ENCODE results near the gene SPCS3.
A peak's percentile ranks its signal among the peaks of the same experiment; 100 is the strongest.
"Not testable (repeated sequence)": the region's sequence is repeated elsewhere in the genome, so short reads cannot be mapped to it uniquely, and the experiment has no call there.

Gene SPCS3

GRCh38 chr4:176320976-176321361, 1.2 kb downstream of the SPCS3 start:
- no peaks in the 10 kb centered on the region for H3K9me3 ChIP-seq (ENCODE audit: control insufficient read depth, insufficient read depth, low read length)
- peaks cover 4% of the 10 kb centered on the region for H3F3A ChIP-seq (ENCODE audit: control insufficient read depth, insufficient read depth)
- H3K9me2 ChIP-seq (replicated peaks; ENCODE audit: control insufficient read depth, low read length), result no peaks in the 10 kb centered on the region
- H3K36me3 ChIP-seq (ENCODE audit: control insufficient read depth, low read length), result peaks cover 55% of the 10 kb centered on the region
- H3K79me2 ChIP-seq (ENCODE audit: control insufficient read depth, low read length), result peaks cover 75% of the 10 kb centered on the region
- H3K4me1 ChIP-seq (ENCODE audit: control insufficient read depth, low read length), result peaks cover 44% of the 10 kb centered on the region
- H4K20me1 ChIP-seq (ENCODE audit: control insufficient read depth, insufficient read depth, low read depth, low read length), result peaks cover 30% of the 10 kb centered on the region; the same call in 1 of the 2 replicates
- H3K4me3 ChIP-seq (ENCODE audit: low read length), result peak overlapping the region; percentile 73
- no peaks in the 10 kb centered on the region for H3K27me3 ChIP-seq (ENCODE audit: control insufficient read depth, low read length)
- peak overlapping the region; percentile 88 for H3K27ac ChIP-seq (ENCODE audit: low read depth, low read length)
- TF ChIP-seq CTCF (IDR thresholded peaks at IDR 0.05; ENCODE audit: low read depth, low read length, poor library complexity, severe bottlenecking), result no peak
- TF ChIP-seq EZH2phosphoT487 (IDR thresholded peaks at IDR 0.05; ENCODE audit: borderline replicate concordance, low read length), result no peak
- H3K4me2 ChIP-seq (ENCODE audit: low read length), result peak overlapping the region; percentile 82

GRCh38 chr4:176321589-176321988, 1.8 kb downstream of the SPCS3 start:
- H3K27me3 ChIP-seq (ENCODE audit: control insufficient read depth, low read length), result no peaks in the 10 kb centered on the region
- no peak for TF ChIP-seq CTCF (IDR thresholded peaks at IDR 0.05; ENCODE audit: low read depth, low read length, poor library complexity, severe bottlenecking)
- no peak for TF ChIP-seq EZH2phosphoT487 (IDR thresholded peaks at IDR 0.05; ENCODE audit: borderline replicate concordance, low read length)
- peak overlapping the region; percentile 82 for H3K4me2 ChIP-seq (ENCODE audit: low read length)
- peaks cover 30% of the 10 kb centered on the region; the same call in 1 of the 2 replicates for H4K20me1 ChIP-seq (ENCODE audit: control insufficient read depth, insufficient read depth, low read depth, low read length)
- peak overlapping the region; percentile 73 for H3K4me3 ChIP-seq (ENCODE audit: low read length)
- H3K36me3 ChIP-seq (ENCODE audit: control insufficient read depth, low read length), result peaks cover 61% of the 10 kb centered on the region
- H3K9me2 ChIP-seq (replicated peaks; ENCODE audit: control insufficient read depth, low read length), result no peaks in the 10 kb centered on the region
- H3K4me1 ChIP-seq (ENCODE audit: control insufficient read depth, low read length), result peaks cover 44% of the 10 kb centered on the region
- H3K27ac ChIP-seq (ENCODE audit: low read depth, low read length), result no peak overlapping the region
- H3K9me3 ChIP-seq (ENCODE audit: control insufficient read depth, insufficient read depth, low read length), result no peaks in the 10 kb centered on the region
- H3F3A ChIP-seq (ENCODE audit: control insufficient read depth, insufficient read depth), result peaks cover 8% of the 10 kb centered on the region
- H3K79me2 ChIP-seq (ENCODE audit: control insufficient read depth, low read length), result peaks cover 82% of the 10 kb centered on the region

- Histone ChIP-seq H3K4me2 (ENCODE audit: low read length) (peak overlapping the region; percentile 82), H3F3A (ENCODE audit: control insufficient read depth, insufficient read depth) (peaks cover 5% of the 10 kb centered on the region; the same call in 1 of the 2 replicates), H3K4me3 (ENCODE audit: low read length) (peak overlapping the region; percentile 73), H3K27me3 (ENCODE audit: control insufficient read depth, low read length) (no peaks in the 10 kb centered on the region), H3K9me2 (replicated peaks; ENCODE audit: control insufficient read depth, low read length) (no peaks in the 10 kb centered on the region), H3K27ac (ENCODE audit: low read depth, low read length) (no peak overlapping the region), H3K79me2 (ENCODE audit: control insufficient read depth, low read length) (peaks cover 97% of the 10 kb centered on the region), H3K9me3 (ENCODE audit: control insufficient read depth, insufficient read depth, low read length) (no peaks in the 10 kb centered on the region), H4K20me1 (ENCODE audit: control insufficient read depth, insufficient read depth, low read depth, low read length) (peaks cover 37% of the 10 kb centered on the region; the same call in 1 of the 2 replicates), H3K4me1 (ENCODE audit: control insufficient read depth, low read length) (peaks cover 34% of the 10 kb centered on the region), H3K36me3 (ENCODE audit: control insufficient read depth, low read length) (peaks cover 82% of the 10 kb centered on the region)
- TF ChIP-seq CTCF (IDR thresholded peaks at IDR 0.05; ENCODE audit: low read depth, low read length, poor library complexity, severe bottlenecking) (no peak), EZH2phosphoT487 (IDR thresholded peaks at IDR 0.05; ENCODE audit: borderline replicate concordance, low read length) (no peak)
These were observed 3.9 kb downstream of the SPCS3 start for GRCh38 chr4:176323511-176324160.

GRCh38 chr4:176324876-176325275, 5.1 kb downstream of the SPCS3 start:
- Histone ChIP-seq H3K79me2 (ENCODE audit: control insufficient read depth, low read length) (peaks cover 96% of the 10 kb centered on the region), H3K4me1 (ENCODE audit: control insufficient read depth, low read length) (peaks cover 29% of the 10 kb centered on the region), H4K20me1 (ENCODE audit: control insufficient read depth, insufficient read depth, low read depth, low read length) (peaks cover 37% of the 10 kb centered on the region; the same call in 1 of the 2 replicates), H3K36me3 (ENCODE audit: control insufficient read depth, low read length) (peaks cover 94% of the 10 kb centered on the region)
- not testable (repeated sequence) for H3K4me3 ChIP-seq (ENCODE audit: low read length); H3K4me2 ChIP-seq (ENCODE audit: low read length); H3F3A ChIP-seq (ENCODE audit: control insufficient read depth, insufficient read depth); H3K9me3 ChIP-seq (ENCODE audit: control insufficient read depth, insufficient read depth, low read length); H3K27ac ChIP-seq (ENCODE audit: low read depth, low read length); H3K9me2 ChIP-seq (replicated peaks; ENCODE audit: control insufficient read depth, low read length); H3K27me3 ChIP-seq (ENCODE audit: control insufficient read depth, low read length)

All from DOHH2 (cell line).